Coronary artery (tissue), 2 donors: ENCODE results near the gene PTPN23.
"Not testable (repeated sequence)": the region's sequence is repeated elsewhere in the genome, so short reads cannot be mapped to it uniquely, and the experiment has no call there.

Experiments used
- DNase-seq: peaks from one replicate; pipeline ENCODE4 v3.0.0-alpha.2; 2017; ENCODE audit warnings: low spot score
- H3K27ac ChIP-seq, 2 donors: fragments of 200-600 bp; sonication (generic); one replicate each; pipeline ENCODE4 v1.5.1; 2016 to 2019
- H3K4me3 ChIP-seq: fragments of 200-600 bp; sonication (generic); 2 replicates; pipeline ENCODE4 v1.5.1; 2016; ENCODE audit warnings: mild to moderate bottlenecking, moderate library complexity
- CTCF ChIP-seq: fragments of 200-600 bp; sonication (generic); IDR thresholded peaks from one replicate; pipeline ENCODE4 v1.5.1; 2019; ENCODE audit warnings: antibody characterized with exemption

PTPN23 gene

DNA sequence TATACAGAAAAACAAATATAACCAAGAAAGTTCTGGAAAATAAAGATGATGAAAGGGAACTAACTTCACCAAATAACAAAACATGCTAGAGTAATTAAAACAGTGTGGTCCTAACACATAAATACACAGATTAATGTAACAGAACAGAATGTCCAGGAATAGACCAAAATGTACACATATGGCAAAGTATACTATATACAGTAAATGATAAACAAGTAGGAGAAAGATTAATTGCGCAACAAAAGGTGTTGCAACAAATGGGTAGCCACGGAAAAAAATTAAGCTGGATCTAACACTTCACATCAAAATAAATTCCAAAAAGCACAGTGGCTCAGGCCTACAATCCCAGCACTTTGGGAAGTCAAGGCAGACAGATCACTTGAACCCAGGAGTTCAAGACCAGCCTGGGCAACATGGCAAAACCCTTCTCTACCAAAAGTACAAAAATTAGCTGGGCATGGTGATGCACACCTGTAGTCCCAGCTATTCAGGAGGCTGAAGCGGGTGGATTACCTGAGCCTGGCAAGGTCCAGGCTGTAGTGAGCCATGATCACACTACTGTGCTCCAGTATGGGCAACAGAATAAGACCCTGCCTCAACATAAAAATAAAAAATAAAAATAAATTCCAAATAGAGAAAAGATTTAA, 75.1 kb downstream of the PTPN23 start:
- Histone ChIP-seq H3K27ac (no peak overlapping the region), H3K4me3 (no peak overlapping the region)
- TF ChIP-seq CTCF, result no peak
- DNase-seq, result no peak

- no peak for TF ChIP-seq CTCF
- Histone ChIP-seq H3K27ac (no peak overlapping the region), H3K4me3 (no peak overlapping the region)
- no peak for DNase-seq
These were observed 76.2 kb downstream of the PTPN23 start for GRCh38 chr3:47456984-47457383.

GRCh38 chr3:47459534-47460085, 78.8 kb downstream of the PTPN23 start:
- DNase-seq, H3K4me3 ChIP-seq, H3K27ac ChIP-seq: not testable (repeated sequence)
